Mesodermal cell (in vitro differentiated cells): ENCODE measurements around the gene TRMT10B.

ENCODE experiments used
- H3K27ac ChIP-seq: 2 replicates; pipeline ENCODE4 v1.7.0; 2013; ENCODE audit warnings: mild to moderate bottlenecking, low read depth, low read length, moderate library complexity; ENCODE audit not compliant: severe bottlenecking
- H3K36me3 ChIP-seq: 2 replicates; pipeline ENCODE4 v1.7.1; 2013; ENCODE audit warnings: mild to moderate bottlenecking, low read length, moderate library complexity; ENCODE audit not compliant: control insufficient read depth, insufficient read depth
- H3K4me1 ChIP-seq: one replicate; pipeline ENCODE4 v1.7.1; 2013; ENCODE audit warnings: mild to moderate bottlenecking, low read length; ENCODE audit not compliant: insufficient read depth, control insufficient read depth, poor library complexity, severe bottlenecking
- H3K4me3 ChIP-seq: 2 replicates; pipeline ENCODE4 v1.7.0; 2013; ENCODE audit warnings: low read length, control low read depth, mild to moderate bottlenecking; ENCODE audit not compliant: insufficient read depth, poor library complexity, severe bottlenecking; ENCODE audit errors: extremely low read depth
- H3K9me3 ChIP-seq: 2 replicates; pipeline ENCODE4 v1.7.1; 2013; ENCODE audit warnings: mild to moderate bottlenecking, low read length, moderate library complexity; ENCODE audit not compliant: control insufficient read depth
- WGBS, 2 experiments: methylation state at CpG; one replicate each; pipeline ENCODE4 v1.1.5; 2013; ENCODE audit warnings: missing lambda C conversion rate in 2 of 2; ENCODE audit not compliant: insufficient coverage in 2 of 2; 5-methylcytosine and 5-hydroxymethylcytosine counted together

The TRMT10B gene

DNA sequence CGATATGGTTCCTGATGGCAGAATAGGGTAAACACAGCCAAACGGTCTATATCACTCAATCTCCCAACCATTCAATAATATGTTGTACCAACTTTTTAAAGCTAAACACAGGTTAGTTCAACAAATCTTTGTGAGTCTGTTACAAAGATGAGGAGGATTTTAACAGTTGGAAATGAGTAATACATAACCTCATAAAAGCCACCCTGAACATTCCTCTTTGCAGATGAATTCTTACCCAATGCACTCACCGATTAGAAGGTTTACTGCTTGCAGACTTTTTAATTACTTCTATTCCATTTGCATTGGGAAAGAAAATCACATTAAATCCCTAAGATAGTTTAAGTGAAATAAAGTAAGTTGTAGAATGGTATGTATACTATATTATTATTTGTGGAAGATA lies 23.3 kb upstream of the TRMT10B start:
- no peak overlapping the region for H3K4me3 ChIP-seq
- no peaks in the 10 kb centered on the region for H3K4me1 ChIP-seq
- WGBS, 2 experiments, result no CpG with 5 or more reads among the region's 3 CpGs
- no peaks in the 10 kb centered on the region for H3K36me3 ChIP-seq
- no peaks in the 10 kb centered on the region for H3K9me3 ChIP-seq
- no peak overlapping the region for H3K27ac ChIP-seq

- Histone ChIP-seq H3K4me3 (no peak overlapping the region), H3K4me1 (no peaks in the 10 kb centered on the region), H3K27ac (no peak overlapping the region), H3K9me3 (no peaks in the 10 kb centered on the region), H3K36me3 (no peaks in the 10 kb centered on the region)
- WGBS, 2 experiments, result 40 to 42% methylated on average over 1 to 5 of the region's 5 CpGs
Observed at GRCh38 chr9:37730839-37731238, 22.8 kb upstream of the TRMT10B start.

- Histone ChIP-seq H3K9me3 (no peaks in the 10 kb centered on the region), H3K4me3 (no peak overlapping the region), H3K36me3 (no peaks in the 10 kb centered on the region), H3K27ac (no peak overlapping the region), H3K4me1 (no peaks in the 10 kb centered on the region)
- 94 to 95% methylated on average over 9 of the region's 10 CpGs for WGBS, 2 experiments
Observed at GRCh38 chr9:37732086-37732741, 21.4 kb upstream of the TRMT10B start.

DNA sequence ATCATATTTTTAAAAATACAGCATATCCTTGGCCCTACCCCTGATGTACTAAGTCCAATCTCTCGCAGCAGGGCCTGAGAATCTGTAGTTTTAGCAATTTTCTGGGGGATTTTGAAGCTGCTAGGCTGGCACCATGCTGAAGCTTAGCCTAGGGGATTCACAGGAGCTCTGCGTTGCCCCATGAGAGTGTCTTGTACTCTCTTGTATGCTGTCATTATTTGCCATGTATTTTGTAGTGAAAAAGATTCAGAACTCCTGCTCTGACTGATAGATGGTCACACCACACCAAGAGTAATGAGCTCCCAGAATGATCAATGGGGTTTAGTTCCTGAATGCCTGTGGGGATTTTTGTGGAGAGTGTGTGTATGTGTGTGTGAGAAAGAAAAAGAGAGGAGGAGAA lies 20.7 kb upstream of the TRMT10B start:
- Histone ChIP-seq H3K4me3 (no peak overlapping the region), H3K9me3 (no peaks in the 10 kb centered on the region)
- WGBS, 2 experiments, result 67 to 86% methylated on average over 1 to 2 of the region's 2 CpGs

GRCh38 chr9:37739222-37739621 lies 14.4 kb upstream of the TRMT10B start:
- 77 to 79% methylated on average over 3 to 4 of the region's 5 CpGs for WGBS, 2 experiments
- Histone ChIP-seq H3K27ac (no peak overlapping the region), H3K4me3 (no peak overlapping the region), H3K36me3 (no peaks in the 10 kb centered on the region), H3K4me1 (peaks cover 8% of the 10 kb centered on the region), H3K9me3 (no peaks in the 10 kb centered on the region)

More for the DNA sequence above, 20.7 kb upstream of the TRMT10B start:
- Histone ChIP-seq H3K27ac (no peak overlapping the region), H3K36me3 (no peaks in the 10 kb centered on the region), H3K4me1 (no peaks in the 10 kb centered on the region)

GRCh38 chr9:37740128-37740527 lies 13.5 kb upstream of the TRMT10B start:
- H3K4me1 ChIP-seq, result peaks cover 8% of the 10 kb centered on the region
- no peaks in the 10 kb centered on the region for H3K36me3 ChIP-seq
- H3K27ac ChIP-seq, result no peak overlapping the region
- no peaks in the 10 kb centered on the region for H3K9me3 ChIP-seq
- 87 to 96% methylated on average over 16 of the region's 16 CpGs for WGBS, 2 experiments
- H3K4me3 ChIP-seq, result no peak overlapping the region

- peaks cover 8% of the 10 kb centered on the region for H3K4me1 ChIP-seq
Observed at GRCh38 chr9:37740631-37741328, 12.8 kb upstream of the TRMT10B start.

DNA sequence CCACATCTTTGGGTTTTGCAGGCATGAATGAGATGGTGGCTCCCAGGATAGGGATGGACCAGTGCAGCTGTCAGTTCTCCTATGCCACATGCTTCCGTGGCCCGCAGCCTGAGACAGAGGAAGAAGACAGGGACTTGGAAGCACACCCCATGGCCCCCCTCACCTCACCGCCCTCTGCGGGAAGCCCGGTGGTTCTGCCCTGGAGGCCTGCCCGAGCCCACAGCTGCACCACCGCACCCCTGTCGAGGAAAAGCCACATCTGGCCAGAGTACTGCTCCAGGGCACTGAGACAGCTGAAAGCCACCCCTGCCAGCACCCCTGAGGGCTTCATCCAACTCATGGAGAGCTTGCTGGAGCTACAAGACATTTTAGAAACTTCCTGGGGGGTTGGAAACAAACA lies 7.6 kb upstream of the TRMT10B start:
- Histone ChIP-seq H3K9me3 (no peaks in the 10 kb centered on the region), H3K4me1 (peaks cover 25% of the 10 kb centered on the region), H3K36me3 (no peaks in the 10 kb centered on the region), H3K27ac (no peak overlapping the region), H3K4me3 (no peak overlapping the region)
- WGBS, 2 experiments, result 97 to 100% methylated on average over 6 of the region's 8 CpGs

More at GRCh38 chr9:37740631-37741328, 12.8 kb upstream of the TRMT10B start:
- 87 to 91% methylated on average over 14 of the region's 15 CpGs for WGBS, 2 experiments
- Histone ChIP-seq H3K4me3 (no peak overlapping the region), H3K27ac (no peak overlapping the region), H3K36me3 (no peaks in the 10 kb centered on the region), H3K9me3 (no peaks in the 10 kb centered on the region)

DNA sequence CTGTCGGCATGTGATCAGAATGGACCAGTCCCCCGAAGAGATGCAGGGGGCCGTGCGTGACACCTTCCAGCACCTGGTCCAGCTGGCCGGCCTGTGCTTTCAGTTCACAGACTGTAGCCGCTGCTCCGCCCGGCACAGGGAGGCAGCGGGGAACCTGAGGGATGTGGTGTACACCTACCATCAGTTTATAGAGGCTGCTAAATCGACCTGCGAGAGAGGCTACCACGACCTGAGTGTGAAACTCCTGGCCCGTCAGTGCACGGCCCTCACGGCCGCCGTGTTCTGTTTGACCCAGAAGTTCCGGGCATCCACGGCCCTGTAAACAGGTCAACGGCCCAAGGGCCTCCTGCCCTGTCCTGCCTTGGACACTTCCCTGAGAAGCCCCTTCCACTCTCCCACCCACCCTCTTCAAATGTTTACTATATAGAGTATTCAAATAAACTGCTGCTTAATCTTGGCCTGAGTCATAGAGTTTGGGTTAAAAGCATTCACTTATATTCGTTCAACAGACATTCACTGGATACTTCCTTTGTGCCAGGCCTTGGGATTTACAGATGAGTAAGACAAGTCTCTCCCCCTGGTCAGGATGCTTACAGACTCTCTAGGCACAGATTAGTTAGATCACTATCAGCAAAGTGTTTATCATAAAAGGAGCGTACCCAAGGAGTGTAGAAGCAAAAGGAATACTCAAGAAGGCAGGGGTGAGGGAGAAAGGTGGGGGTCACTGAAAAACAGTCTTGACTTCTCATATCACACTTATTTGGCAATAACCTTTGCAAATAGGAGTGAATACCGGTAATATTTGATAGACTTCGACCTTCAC lies 6.9 kb upstream of the TRMT10B start:
- Histone ChIP-seq H3K4me3 (no peak overlapping the region), H3K27ac (peak overlapping the region; percentile 66), H3K36me3 (no peaks in the 10 kb centered on the region), H3K9me3 (no peaks in the 10 kb centered on the region), H3K4me1 (peaks cover 19% of the 10 kb centered on the region)
- WGBS, 2 experiments, result 85 to 94% methylated on average over 19 to 20 of the region's 24 CpGs

GRCh38 chr9:37747271-37747753 lies 6.3 kb upstream of the TRMT10B start:
- H3K4me1 ChIP-seq, result peaks cover 18% of the 10 kb centered on the region
- H3K36me3 ChIP-seq, result no peaks in the 10 kb centered on the region
- no peaks in the 10 kb centered on the region for H3K9me3 ChIP-seq
- H3K4me3 ChIP-seq, result no peak overlapping the region
- 53 to 75% methylated on average over 2 of the region's 3 CpGs for WGBS, 2 experiments
- H3K27ac ChIP-seq, result peak overlapping the region; percentile 66
